AG09309 (cell line): ENCODE measurements around the gene MIEN1.
"Not testable (repeated sequence)": the region's sequence is repeated elsewhere in the genome, so short reads cannot be mapped to it uniquely, and the experiment has no call there.

Source experiments
- DNase-seq: peaks from one replicate; pipeline ENCODE4 v3.0.0-alpha.2; 2010; ENCODE audit warnings: low read depth
- H3K4me3 ChIP-seq: 2 replicates; pipeline ENCODE4 v1.5.1; 2011; ENCODE audit warnings: mild to moderate bottlenecking, low read depth, low read length, moderate library complexity; ENCODE audit not compliant: control insufficient read depth
- CTCF ChIP-seq: IDR thresholded peaks from 2 replicates; pipeline ENCODE4 v1.5.1; 2011; ENCODE audit warnings: mild to moderate bottlenecking, low read depth, low read length, inconsistent platforms; ENCODE audit not compliant: insufficient read depth, control insufficient read depth; ENCODE audit errors: missing control alignments

MIEN1 gene

DNA sequence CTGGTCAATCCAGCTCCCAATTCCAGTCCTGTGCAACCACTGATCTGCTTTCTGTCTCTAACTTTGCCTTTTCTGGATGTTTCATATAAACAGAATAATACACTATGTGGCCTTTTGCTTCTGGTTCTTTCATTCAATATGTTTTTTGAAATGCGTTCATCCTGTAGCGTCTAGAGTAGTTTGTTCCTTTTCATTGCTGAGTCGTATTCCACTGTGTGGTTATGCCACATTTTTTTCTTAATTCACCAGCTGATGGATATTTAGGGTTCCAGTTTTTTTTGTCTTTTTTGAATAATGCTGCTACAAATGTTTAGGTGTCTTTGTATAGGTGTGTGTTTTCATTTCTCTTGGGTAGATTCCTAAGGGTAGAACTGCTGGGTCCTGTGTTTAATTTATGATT is 2.3 kb upstream of the MIEN1 start:
- H3K4me3 ChIP-seq, result no peak overlapping the region
- no peak for DNase-seq
- TF ChIP-seq CTCF, result no peak

DNA sequence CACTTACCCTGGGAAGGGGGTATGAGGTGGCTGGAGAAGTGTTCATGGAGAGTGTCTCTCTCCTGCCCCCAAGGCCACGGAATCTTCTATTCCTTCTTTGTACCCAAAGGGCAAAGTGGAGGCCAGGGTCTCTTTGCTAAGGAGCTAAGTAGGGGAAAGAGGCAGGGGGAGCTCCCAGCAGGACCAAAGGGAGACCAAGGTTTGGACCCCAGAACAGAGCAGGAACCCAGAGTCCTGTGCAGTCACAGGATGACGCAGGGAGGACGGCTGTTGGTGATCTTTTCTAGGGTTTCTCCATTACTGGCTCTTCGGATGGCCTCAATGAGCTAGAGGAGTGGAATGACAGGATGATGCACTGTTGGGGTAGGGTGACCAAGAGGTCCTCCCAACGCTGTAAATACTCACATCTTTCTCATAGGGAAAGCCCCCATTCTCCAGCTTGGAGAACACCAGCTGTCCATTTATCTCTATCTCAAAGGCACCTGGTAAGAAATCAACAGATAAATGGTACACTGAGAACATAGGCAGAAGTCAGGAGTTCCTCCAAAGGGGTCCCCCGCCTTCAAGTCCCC is 966 bp downstream of the MIEN1 start:
- H3K4me3 ChIP-seq, result peak overlapping the region; percentile 73
- no peak for DNase-seq
- no peak for TF ChIP-seq CTCF

- no peak for TF ChIP-seq CTCF
- DNase-seq, result no peak
- H3K4me3 ChIP-seq, result no peak overlapping the region
Observed at GRCh38 chr17:39727556-39727955, 2.8 kb downstream of the MIEN1 start.

DNA sequence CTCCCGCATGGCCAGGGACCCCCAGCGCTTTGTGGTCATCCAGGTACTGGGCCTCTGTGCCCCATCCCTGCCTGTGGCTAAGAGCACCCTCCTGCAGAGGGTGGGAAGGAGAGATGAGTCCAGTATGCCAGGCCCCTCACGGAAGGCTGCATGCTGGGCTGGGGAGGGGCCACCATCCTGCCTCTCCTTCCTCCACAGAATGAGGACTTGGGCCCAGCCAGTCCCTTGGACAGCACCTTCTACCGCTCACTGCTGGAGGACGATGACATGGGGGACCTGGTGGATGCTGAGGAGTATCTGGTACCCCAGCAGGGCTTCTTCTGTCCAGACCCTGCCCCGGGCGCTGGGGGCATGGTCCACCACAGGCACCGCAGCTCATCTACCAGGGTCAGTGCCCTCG is 3.7 kb downstream of the MIEN1 start:
- no peak for TF ChIP-seq CTCF
- H3K4me3 ChIP-seq, result no peak overlapping the region
- DNase-seq, result no peak

- not testable (repeated sequence) for H3K4me3 ChIP-seq, DNase-seq
Observed at GRCh38 chr17:39725923-39726322, 4.4 kb downstream of the MIEN1 start.

DNA sequence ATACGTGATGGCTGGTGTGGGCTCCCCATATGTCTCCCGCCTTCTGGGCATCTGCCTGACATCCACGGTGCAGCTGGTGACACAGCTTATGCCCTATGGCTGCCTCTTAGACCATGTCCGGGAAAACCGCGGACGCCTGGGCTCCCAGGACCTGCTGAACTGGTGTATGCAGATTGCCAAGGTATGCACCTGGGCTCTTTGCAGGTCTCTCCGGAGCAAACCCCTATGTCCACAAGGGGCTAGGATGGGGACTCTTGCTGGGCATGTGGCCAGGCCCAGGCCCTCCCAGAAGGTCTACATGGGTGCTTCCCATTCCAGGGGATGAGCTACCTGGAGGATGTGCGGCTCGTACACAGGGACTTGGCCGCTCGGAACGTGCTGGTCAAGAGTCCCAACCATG is 5.6 kb downstream of the MIEN1 start:
- TF ChIP-seq CTCF, result no peak
- no peak for DNase-seq
- no peak overlapping the region for H3K4me3 ChIP-seq

GRCh38 chr17:39722965-39723848 is 7.1 kb downstream of the MIEN1 start:
- no peak overlapping the region for H3K4me3 ChIP-seq
- DNase-seq, result no peak
- TF ChIP-seq CTCF, result no peak
